GM12891 (cell line): Measurements from ENCODE around the gene TRIM7.

Experiments used
- PAX5 ChIP-seq: IDR thresholded peaks from 2 replicates; pipeline ENCODE4 v1.6.1; 2011; ENCODE audit warnings: low read length, moderate library complexity, mild to moderate bottlenecking; ENCODE audit not compliant: insufficient read depth, severe bottlenecking
- POLR2A ChIP-seq: IDR thresholded peaks from 2 replicates; pipeline ENCODE4 v1.6.1; 2011; ENCODE audit warnings: low read depth, low read length, control low read depth
- POLR2AphosphoS5 ChIP-seq: IDR thresholded peaks from 2 replicates; pipeline ENCODE4 v1.6.1; 2011; ENCODE audit warnings: low read depth, low read length, control low read depth
- SPI1 ChIP-seq: IDR thresholded peaks from 2 replicates; pipeline ENCODE4 v1.6.1; 2011; ENCODE audit warnings: low read depth, low read length, control low read depth
- TAF1 ChIP-seq: IDR thresholded peaks from 2 replicates; pipeline ENCODE4 v1.6.1; 2011; ENCODE audit warnings: low read depth, low read length, control low read depth

DNA sequence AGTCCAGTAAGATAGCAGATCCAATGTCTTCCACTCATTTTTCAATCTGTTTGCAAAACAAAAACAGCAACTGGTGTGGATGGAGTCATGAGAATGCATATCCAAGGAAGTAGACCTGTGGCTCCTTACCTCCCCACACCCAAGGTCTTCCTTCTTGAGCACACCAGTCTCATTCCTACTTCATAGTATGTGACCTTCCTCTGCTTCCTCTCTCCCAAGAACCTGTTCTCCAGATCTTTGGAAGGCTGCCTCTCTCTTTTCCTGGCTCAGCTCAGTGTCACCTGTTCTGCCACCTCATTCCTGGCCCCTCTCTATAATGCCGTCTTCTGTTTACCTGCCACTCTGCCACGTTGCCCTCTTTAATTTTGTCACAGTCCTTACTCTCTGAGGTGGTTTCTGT, 7.9 kb upstream of the TRIM7 start:
- TF ChIP-seq POLR2A (no peak), POLR2AphosphoS5 (no peak), SPI1 (no peak), PAX5 (no peak), TAF1 (no peak)
